ENCODE data around the gene FBXO40.

Gene FBXO40

DNA sequence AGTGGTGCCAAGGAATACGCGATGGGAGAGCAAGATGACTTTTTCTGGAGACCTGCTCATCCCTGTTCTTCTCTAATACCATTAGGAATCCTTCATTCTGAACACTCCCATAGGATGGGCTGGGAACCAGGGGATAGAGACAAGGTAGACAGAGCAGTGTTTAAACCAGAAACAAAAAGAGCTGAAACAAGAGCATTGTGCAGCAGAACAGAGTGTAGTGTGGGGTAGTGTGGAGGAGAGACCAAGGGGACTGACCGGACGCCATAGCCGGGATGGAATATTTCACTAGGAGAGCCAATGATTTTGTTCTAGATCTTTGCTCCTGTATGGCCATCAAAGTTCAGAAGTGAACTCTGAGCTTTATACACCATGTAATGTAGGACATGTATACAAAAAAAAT is 51.9 kb downstream of the FBXO40 start:
- Histone ChIP-seq H4K20me1 (ENCODE audit: insufficient read depth, low read length) (no peaks in the 10 kb centered on the region), H3K9me2 (ENCODE audit: low read depth, low read length) (no peaks in the 10 kb centered on the region), H3K9ac (ENCODE audit: low read length) (no peak overlapping the region), H3K27me3 (ENCODE audit: insufficient read depth, low read length) (no peaks in the 10 kb centered on the region), H3F3A (ENCODE audit: insufficient read depth, low read length) (no peaks in the 10 kb centered on the region), H3K79me2 (ENCODE audit: insufficient read depth, low read length) (0 out of 2 replicates have a peak, but pooled peaks cover 2% of the 10 kb centered on the region), H3K4me2 (ENCODE audit: low read length) (no peak overlapping the region), H3K4me3 (ENCODE audit: low read depth, low read length, poor library complexity, severe bottlenecking) (no peak overlapping the region), H3K36me3 (ENCODE audit: insufficient read depth, low read length) (peaks cover 67% of the 10 kb centered on the region), H2AFZ (ENCODE audit: low read length) (no peak overlapping the region), H3K27ac (ENCODE audit: low read depth, low read length, poor library complexity, severe bottlenecking) (no peak overlapping the region), H3K9me3 (ENCODE audit: low read length) (no peaks in the 10 kb centered on the region), H3K4me1 (ENCODE audit: insufficient read depth, low read length, severe bottlenecking) (no peaks in the 10 kb centered on the region)
- no peak for TF ChIP-seq EZH2 (IDR thresholded peaks at IDR 0.05; ENCODE audit: borderline replicate concordance, low read length)
- TF ChIP-seq, protein P1, sequence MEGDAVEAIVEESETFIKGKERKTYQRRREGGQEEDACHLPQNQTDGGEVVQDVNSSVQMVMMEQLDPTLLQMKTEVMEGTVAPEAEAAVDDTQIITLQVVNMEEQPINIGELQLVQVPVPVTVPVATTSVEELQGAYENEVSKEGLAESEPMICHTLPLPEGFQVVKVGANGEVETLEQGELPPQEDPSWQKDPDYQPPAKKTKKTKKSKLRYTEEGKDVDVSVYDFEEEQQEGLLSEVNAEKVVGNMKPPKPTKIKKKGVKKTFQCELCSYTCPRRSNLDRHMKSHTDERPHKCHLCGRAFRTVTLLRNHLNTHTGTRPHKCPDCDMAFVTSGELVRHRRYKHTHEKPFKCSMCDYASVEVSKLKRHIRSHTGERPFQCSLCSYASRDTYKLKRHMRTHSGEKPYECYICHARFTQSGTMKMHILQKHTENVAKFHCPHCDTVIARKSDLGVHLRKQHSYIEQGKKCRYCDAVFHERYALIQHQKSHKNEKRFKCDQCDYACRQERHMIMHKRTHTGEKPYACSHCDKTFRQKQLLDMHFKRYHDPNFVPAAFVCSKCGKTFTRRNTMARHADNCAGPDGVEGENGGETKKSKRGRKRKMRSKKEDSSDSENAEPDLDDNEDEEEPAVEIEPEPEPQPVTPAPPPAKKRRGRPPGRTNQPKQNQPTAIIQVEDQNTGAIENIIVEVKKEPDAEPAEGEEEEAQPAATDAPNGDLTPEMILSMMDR (IDR thresholded peaks at IDR 0.05; ENCODE audit: low read length), result no peak

DNA sequence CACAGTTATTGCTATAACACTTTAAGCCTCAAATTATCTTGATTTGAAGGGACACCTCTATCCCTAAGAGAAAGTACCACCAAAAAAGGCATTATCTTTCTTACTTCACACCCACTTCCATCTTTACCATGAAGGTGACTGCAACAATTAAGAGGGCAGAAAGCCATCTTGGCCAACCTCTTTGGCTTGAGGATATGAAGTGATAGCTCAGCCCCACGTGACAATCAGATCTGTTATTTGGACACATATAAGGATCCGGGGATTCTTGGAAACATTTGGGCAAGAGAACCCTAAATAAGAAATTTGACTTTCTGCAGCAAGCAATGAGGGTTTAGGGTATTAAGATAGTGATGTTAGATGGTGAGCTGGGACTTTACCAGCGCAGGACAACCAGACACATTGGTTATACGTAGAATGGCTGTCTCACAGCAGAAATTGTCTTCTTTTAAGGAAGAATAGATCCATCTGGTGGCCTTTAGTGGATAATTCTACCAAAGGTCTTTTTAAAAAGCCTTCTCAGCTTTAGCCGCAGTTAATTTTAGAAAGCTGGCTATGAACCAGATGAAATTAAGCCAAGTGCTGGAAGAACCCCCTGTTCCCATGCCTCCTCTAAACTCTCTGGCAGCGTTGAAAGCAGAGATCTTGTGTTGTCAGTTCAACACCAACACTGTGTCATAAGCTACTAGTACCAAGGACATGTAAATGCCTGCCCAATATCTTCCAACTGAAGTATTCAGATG is 55.2 kb downstream of the FBXO40 start:
- Histone ChIP-seq H3K9me3 (ENCODE audit: low read length) (no peaks in the 10 kb centered on the region), H3K9ac (ENCODE audit: low read length) (no peak overlapping the region), H3F3A (ENCODE audit: insufficient read depth, low read length) (no peaks in the 10 kb centered on the region), H3K79me2 (ENCODE audit: insufficient read depth, low read length) (0 out of 2 replicates have a peak, but pooled peaks cover 2% of the 10 kb centered on the region), H3K27ac (ENCODE audit: low read depth, low read length, poor library complexity, severe bottlenecking) (no peak overlapping the region), H3K4me3 (ENCODE audit: low read depth, low read length, poor library complexity, severe bottlenecking) (no peak overlapping the region), H3K4me2 (ENCODE audit: low read length) (no peak overlapping the region), H2AFZ (ENCODE audit: low read length) (no peak overlapping the region), H3K9me2 (ENCODE audit: low read depth, low read length) (no peaks in the 10 kb centered on the region), H3K4me1 (ENCODE audit: insufficient read depth, low read length, severe bottlenecking) (no peaks in the 10 kb centered on the region), H4K20me1 (ENCODE audit: insufficient read depth, low read length) (no peaks in the 10 kb centered on the region), H3K27me3 (ENCODE audit: insufficient read depth, low read length) (no peaks in the 10 kb centered on the region), H3K36me3 (ENCODE audit: insufficient read depth, low read length) (peaks cover 72% of the 10 kb centered on the region)
- TF ChIP-seq EZH2 (IDR thresholded peaks at IDR 0.05; ENCODE audit: borderline replicate concordance, low read length), result no peak
- TF ChIP-seq, protein P1 (IDR thresholded peaks at IDR 0.05; ENCODE audit: low read length), result no peak

DNA sequence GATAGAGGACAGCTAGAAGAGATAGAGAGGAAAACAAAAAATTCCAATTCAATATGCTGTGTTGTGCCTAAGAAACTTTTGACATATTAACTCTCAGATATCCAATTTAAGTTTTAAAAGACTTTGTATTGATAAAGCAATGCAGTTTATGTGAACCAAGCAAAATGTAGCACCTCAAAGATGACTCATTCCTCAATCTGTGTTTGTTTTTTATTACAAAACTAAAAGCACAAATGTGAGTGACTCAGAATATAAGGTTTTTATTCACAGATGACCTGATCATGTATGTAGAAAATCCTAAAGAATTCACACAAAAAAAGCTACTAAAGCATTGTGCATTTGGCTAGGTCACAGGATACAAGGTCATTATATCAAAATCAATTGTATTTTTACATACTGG is 56.5 kb downstream of the FBXO40 start:
- Histone ChIP-seq H3K79me2 (ENCODE audit: insufficient read depth, low read length) (0 out of 2 replicates have a peak, but pooled peaks cover 2% of the 10 kb centered on the region), H3K4me3 (ENCODE audit: low read depth, low read length, poor library complexity, severe bottlenecking) (no peak overlapping the region), H3K36me3 (ENCODE audit: insufficient read depth, low read length) (peaks cover 72% of the 10 kb centered on the region)

More for the DNA sequence above, 56.5 kb downstream of the FBXO40 start:
- H3K27ac ChIP-seq (ENCODE audit: low read depth, low read length, poor library complexity, severe bottlenecking), result no peak overlapping the region
- H3K9me3 ChIP-seq (ENCODE audit: low read length), result no peaks in the 10 kb centered on the region
- no peaks in the 10 kb centered on the region for H3K9me2 ChIP-seq (ENCODE audit: low read depth, low read length)
- no peak overlapping the region for H3K4me2 ChIP-seq (ENCODE audit: low read length)
- H3K9ac ChIP-seq (ENCODE audit: low read length), result no peak overlapping the region
- H4K20me1 ChIP-seq (ENCODE audit: insufficient read depth, low read length), result no peaks in the 10 kb centered on the region
- H3K27me3 ChIP-seq (ENCODE audit: insufficient read depth, low read length), result no peaks in the 10 kb centered on the region
- no peak overlapping the region for H2AFZ ChIP-seq (ENCODE audit: low read length)
- H3K4me1 ChIP-seq (ENCODE audit: insufficient read depth, low read length, severe bottlenecking), result peaks cover 1% of the 10 kb centered on the region
- no peak for TF ChIP-seq EZH2 (IDR thresholded peaks at IDR 0.05; ENCODE audit: borderline replicate concordance, low read length)
- TF ChIP-seq, protein P1 (IDR thresholded peaks at IDR 0.05; ENCODE audit: low read length), result no peak
- no peaks in the 10 kb centered on the region for H3F3A ChIP-seq (ENCODE audit: insufficient read depth, low read length)

Data from OCI-LY1 (cell line).